Loucy (cell line): ENCODE measurements around the gene SLC22A15.

Source experiments
- H2AFZ ChIP-seq: fragments of 200-600 bp; sonication (generic); 2 replicates; pipeline ENCODE4 v1.6.0; 2016; ENCODE audit warnings: antibody characterized with exemption, mild to moderate bottlenecking, low read length, moderate library complexity
- H3F3A ChIP-seq: fragments of 200-600 bp; 2 replicates; pipeline ENCODE4 v1.6.0; 2016; ENCODE audit warnings: antibody characterized with exemption, low read depth, mild to moderate bottlenecking
- H3K27me3 ChIP-seq: fragments of 200-600 bp; sonication (generic); 2 replicates; pipeline ENCODE4 v1.6.1; 2014; ENCODE audit warnings: low read length, mild to moderate bottlenecking; ENCODE audit not compliant: insufficient read depth, poor library complexity, severe bottlenecking
- H3K36me3 ChIP-seq: fragments of 200-600 bp; sonication (generic); 2 replicates; pipeline ENCODE4 v1.6.1; 2016; ENCODE audit warnings: low read length; ENCODE audit not compliant: insufficient read depth
- H3K4me1 ChIP-seq: fragments of 200-600 bp; sonication (generic); 2 replicates; pipeline ENCODE4 v1.5.1; 2014; ENCODE audit warnings: low read length, mild to moderate bottlenecking; ENCODE audit not compliant: insufficient read depth, poor library complexity, severe bottlenecking
- H3K4me2 ChIP-seq: fragments of 200-600 bp; sonication (generic); 2 replicates; pipeline ENCODE4 v1.6.0; 2014; ENCODE audit warnings: antibody characterized with exemption, low read length, low read depth, mild to moderate bottlenecking; ENCODE audit not compliant: poor library complexity, severe bottlenecking
- H3K4me3 ChIP-seq: fragments of 200-600 bp; sonication (generic); 2 replicates; pipeline ENCODE4 v1.5.1; 2014; ENCODE audit warnings: low read length, mild to moderate bottlenecking, mixed read lengths; ENCODE audit not compliant: poor library complexity, severe bottlenecking
- H3K79me2 ChIP-seq: fragments of 200-600 bp; sonication (generic); 2 replicates; pipeline ENCODE4 v1.6.1; 2014; ENCODE audit warnings: low read length; ENCODE audit not compliant: insufficient read depth
- H3K9ac ChIP-seq: fragments of 200-600 bp; sonication (generic); 2 replicates; pipeline ENCODE4 v1.6.0; 2014; ENCODE audit warnings: mild to moderate bottlenecking, low read depth, low read length, moderate library complexity; ENCODE audit not compliant: poor library complexity, severe bottlenecking
- H3K9me2 ChIP-seq: fragments of 200-600 bp; sonication (generic); replicated peaks from 2 replicates; pipeline ENCODE4 v1.6.1; 2016; ENCODE audit warnings: low read depth, low read length, mixed read lengths
- H3K9me3 ChIP-seq: fragments of 200-600 bp; sonication (generic); 2 replicates; pipeline ENCODE4 v1.6.1; 2014; ENCODE audit warnings: mild to moderate bottlenecking, antibody characterized with exemption, low read length, low read depth; ENCODE audit not compliant: insufficient read depth
- H4K20me1 ChIP-seq: fragments of 200-600 bp; sonication (generic); 2 replicates; pipeline ENCODE4 v1.6.0; 2014; ENCODE audit warnings: antibody characterized with exemption, low read length, mild to moderate bottlenecking; ENCODE audit not compliant: insufficient read depth, poor library complexity, severe bottlenecking
- CTCF ChIP-seq: fragments of 200-600 bp; sonication (generic); conservative IDR thresholded peaks from 2 replicates; pipeline ENCODE4 v1.5.1; 2014; ENCODE audit warnings: mild to moderate bottlenecking, antibody characterized with exemption, low read length
- EZH2phosphoT487 ChIP-seq: fragments of 200-600 bp; IDR thresholded peaks from 2 replicates; pipeline ENCODE4 v1.6.1; 2018; ENCODE audit warnings: antibody characterized with exemption, mild to moderate bottlenecking, moderate library complexity, borderline replicate concordance

SLC22A15 gene

GRCh38 chr1:116002781-116003420 is 26.6 kb downstream of the SLC22A15 start:
- no peak overlapping the region for H3K4me2 ChIP-seq
- H3K9ac ChIP-seq, result no peak overlapping the region
- H4K20me1 ChIP-seq, result no peaks in the 10 kb centered on the region
- H2AFZ ChIP-seq, result no peak overlapping the region
- no peaks in the 10 kb centered on the region for H3K9me2 ChIP-seq
- H3K79me2 ChIP-seq, result no peaks in the 10 kb centered on the region
- H3K27me3 ChIP-seq, result no peaks in the 10 kb centered on the region
- no peaks in the 10 kb centered on the region for H3F3A ChIP-seq
- no peaks in the 10 kb centered on the region for H3K4me1 ChIP-seq
- no peaks in the 10 kb centered on the region for H3K36me3 ChIP-seq
- no peak overlapping the region for H3K4me3 ChIP-seq
- no peaks in the 10 kb centered on the region for H3K9me3 ChIP-seq
- no peak for TF ChIP-seq CTCF
- TF ChIP-seq EZH2phosphoT487, result no peak

- Histone ChIP-seq H3K4me1 (no peaks in the 10 kb centered on the region), H2AFZ (no peak overlapping the region), H3K9me3 (no peaks in the 10 kb centered on the region), H3K36me3 (no peaks in the 10 kb centered on the region), H3F3A (no peaks in the 10 kb centered on the region), H3K9me2 (no peaks in the 10 kb centered on the region), H3K9ac (no peak overlapping the region), H3K4me2 (no peak overlapping the region), H3K27me3 (no peaks in the 10 kb centered on the region), H4K20me1 (no peaks in the 10 kb centered on the region), H3K4me3 (no peak overlapping the region), H3K79me2 (no peaks in the 10 kb centered on the region)
- no peak for TF ChIP-seq EZH2phosphoT487
- TF ChIP-seq CTCF, result no peak
These were observed 27.5 kb downstream of the SLC22A15 start for GRCh38 chr1:116003823-116004222.

GRCh38 chr1:116006486-116006964 is 30.2 kb downstream of the SLC22A15 start:
- Histone ChIP-seq H3K27me3 (no peaks in the 10 kb centered on the region), H4K20me1 (no peaks in the 10 kb centered on the region), H3K4me1 (no peaks in the 10 kb centered on the region), H3K9me3 (no peaks in the 10 kb centered on the region), H3K9me2 (no peaks in the 10 kb centered on the region), H3K4me2 (peak overlapping the region; percentile 37), H3K36me3 (no peaks in the 10 kb centered on the region), H3K4me3 (peak overlapping the region; percentile 11), H3K79me2 (no peaks in the 10 kb centered on the region), H3K9ac (no peak overlapping the region), H2AFZ (peak overlapping the region; percentile 75), H3F3A (no peaks in the 10 kb centered on the region)
- no peak for TF ChIP-seq EZH2phosphoT487
- TF ChIP-seq CTCF, result no peak
